Heart left ventricle (tissue), 13 donors: ENCODE measurements around the gene NSFL1C.

Experiments
- POLR2A ChIP-seq, 2 donors: fragments of 450-650 bp; IDR thresholded peaks; one replicate each; pipeline ENCODE4 v1.6.1; 2017; ENCODE audit warnings: antibody characterized with exemption in 2 of 2, mild to moderate bottlenecking in 2 of 2, moderate library complexity in 2 of 2
- TF ChIP-seq, protein P1 (sequence below), 12 donors: fragments of 200-600 bp; sonication (generic) in 4 of 12; IDR thresholded peaks; one replicate each; pipeline versions ENCODE4 v1.5.0 to v1.8.0; 2018 to 2022; ENCODE audit warnings: antibody characterized with exemption in 12 of 12, mild to moderate bottlenecking in 5 of 12
- donor health status: ischemic (EF 13 %, LVEDD 7.1; RV severe dilation, severe dysfunction).
- donor health status: DM: no; HTN: yes; CAD: no.
- donor health status: DM: no; HTN: no; CAD: no.
- donor health status: ischemic (EF 25% LVEDD 6.9; RV normal size, moderate dysfunction).
- donor health status: ischemic (EF 25% LVEDD 5.7; RV mildly dilated, moderate dysfunction).
- donor health status: ischemic (EF 35%, LVEDD 5.7; RV mildly dilated, moderate dysfunction).
- donor health status: nonischemic (EF 11% LVEDD 7.7; RV severe dilation, severe dysfunction).
- donor health status: DM: yes; HTN: yes; CAD: no.
- donor health status: PGD.
- donor health status: ischemic (EF 29% LVEDD 5.4; RV normal size, mild dysfunction).
- donor health status: nonischemic (EF 23%, LVEDD 6.1; RV moderate dilation, normal function).

DNA sequence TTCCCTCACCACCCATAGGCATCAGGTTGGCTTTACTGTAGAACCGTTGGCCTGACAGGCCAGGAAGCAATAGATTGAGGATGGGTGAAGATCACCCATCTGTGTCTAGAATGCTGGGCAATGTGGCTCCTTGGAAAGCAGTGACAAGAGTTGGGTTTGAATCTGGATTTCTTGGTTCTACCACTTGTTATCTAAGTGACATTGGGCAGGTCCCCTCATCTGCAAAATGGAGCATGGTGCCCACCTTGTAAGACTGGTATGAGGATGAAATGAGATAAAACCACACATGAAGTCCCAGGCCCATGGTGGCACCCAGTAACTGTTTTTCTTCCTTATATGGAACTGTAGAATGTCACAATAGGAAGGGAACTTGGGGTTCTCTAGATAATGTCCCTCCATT, 47.2 kb upstream of the NSFL1C start:
- TF ChIP-seq, protein P1, sequence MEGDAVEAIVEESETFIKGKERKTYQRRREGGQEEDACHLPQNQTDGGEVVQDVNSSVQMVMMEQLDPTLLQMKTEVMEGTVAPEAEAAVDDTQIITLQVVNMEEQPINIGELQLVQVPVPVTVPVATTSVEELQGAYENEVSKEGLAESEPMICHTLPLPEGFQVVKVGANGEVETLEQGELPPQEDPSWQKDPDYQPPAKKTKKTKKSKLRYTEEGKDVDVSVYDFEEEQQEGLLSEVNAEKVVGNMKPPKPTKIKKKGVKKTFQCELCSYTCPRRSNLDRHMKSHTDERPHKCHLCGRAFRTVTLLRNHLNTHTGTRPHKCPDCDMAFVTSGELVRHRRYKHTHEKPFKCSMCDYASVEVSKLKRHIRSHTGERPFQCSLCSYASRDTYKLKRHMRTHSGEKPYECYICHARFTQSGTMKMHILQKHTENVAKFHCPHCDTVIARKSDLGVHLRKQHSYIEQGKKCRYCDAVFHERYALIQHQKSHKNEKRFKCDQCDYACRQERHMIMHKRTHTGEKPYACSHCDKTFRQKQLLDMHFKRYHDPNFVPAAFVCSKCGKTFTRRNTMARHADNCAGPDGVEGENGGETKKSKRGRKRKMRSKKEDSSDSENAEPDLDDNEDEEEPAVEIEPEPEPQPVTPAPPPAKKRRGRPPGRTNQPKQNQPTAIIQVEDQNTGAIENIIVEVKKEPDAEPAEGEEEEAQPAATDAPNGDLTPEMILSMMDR (IDR thresholded peaks at IDR 0.05): no peak
- no peak for TF ChIP-seq POLR2A (IDR thresholded peaks at IDR 0.05)
